HG02970 (cell line): ENCODE data around the gene ST8SIA5.

Experiments
- ATAC-seq: cut with Tn5 transposase; IDR thresholded peaks from one replicate; pipeline ENCODE4 v1.9.1; 2021; ENCODE audit warnings: mild to moderate bottlenecking, moderate library complexity, moderate number of reproducible peaks; ENCODE audit not compliant: unreplicated experiment, low FRiP score

The ST8SIA5 gene

DNA sequence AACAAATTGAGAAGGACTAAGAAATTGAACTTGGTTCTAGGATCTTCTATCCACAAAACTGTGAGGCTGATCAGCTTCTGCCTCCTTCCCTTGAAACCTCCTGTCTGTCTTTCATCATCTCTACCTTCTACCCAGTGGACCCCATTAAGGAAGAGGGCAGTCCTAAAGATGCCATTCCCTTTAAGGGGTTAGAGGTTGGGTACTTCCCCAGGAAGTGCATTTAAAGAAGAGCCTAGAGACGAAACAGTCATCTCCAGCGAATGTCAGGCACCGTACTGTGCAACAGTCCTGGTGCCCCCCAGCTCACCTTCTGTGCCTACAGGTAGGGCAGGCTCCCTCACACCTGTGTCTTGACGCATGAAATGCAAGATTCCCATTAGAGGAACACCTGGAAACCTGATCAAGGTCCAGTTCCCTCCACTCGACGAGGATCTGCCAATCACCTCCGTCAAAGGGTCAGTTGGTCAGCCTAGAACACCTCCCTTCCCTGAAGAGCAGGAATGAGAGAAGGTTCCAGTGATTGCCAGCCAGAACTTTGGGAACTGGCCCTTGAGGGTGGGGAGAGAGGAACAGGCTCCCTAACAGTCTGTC, 120.7 kb downstream of the ST8SIA5 start:
- ATAC-seq, result no peak

DNA sequence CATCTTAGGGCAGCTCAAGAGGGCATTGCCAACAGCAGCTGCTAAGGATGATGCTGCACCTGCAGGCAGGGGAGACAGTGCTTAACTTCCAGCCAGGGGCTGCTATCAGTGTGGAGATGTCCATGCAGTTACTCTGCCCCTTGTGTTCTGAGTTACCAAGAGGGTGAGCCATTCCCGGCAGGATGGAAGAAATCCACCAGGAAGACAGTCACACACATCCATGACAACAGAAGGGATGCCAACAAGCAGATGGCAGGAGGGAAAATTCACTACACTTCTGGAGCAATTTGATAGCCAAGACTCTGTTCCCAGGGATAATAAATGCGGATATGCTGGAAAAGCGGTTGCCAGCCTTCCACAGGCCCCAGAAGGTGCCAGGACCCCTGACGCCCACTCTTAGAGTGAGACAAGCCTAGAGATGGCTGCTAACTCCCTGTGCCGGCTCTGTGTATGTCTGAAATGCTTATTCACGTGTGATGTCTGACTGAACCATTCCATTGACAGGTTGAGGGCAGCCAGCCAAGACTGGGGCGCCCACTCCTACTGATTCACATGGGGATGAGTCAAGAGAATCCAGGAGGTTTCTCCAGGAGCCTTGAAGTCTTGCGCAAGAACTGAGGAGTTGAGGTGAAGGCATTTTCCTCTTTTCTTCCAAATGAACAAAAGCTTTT, 124.3 kb downstream of the ST8SIA5 start:
- no peak for ATAC-seq

DNA sequence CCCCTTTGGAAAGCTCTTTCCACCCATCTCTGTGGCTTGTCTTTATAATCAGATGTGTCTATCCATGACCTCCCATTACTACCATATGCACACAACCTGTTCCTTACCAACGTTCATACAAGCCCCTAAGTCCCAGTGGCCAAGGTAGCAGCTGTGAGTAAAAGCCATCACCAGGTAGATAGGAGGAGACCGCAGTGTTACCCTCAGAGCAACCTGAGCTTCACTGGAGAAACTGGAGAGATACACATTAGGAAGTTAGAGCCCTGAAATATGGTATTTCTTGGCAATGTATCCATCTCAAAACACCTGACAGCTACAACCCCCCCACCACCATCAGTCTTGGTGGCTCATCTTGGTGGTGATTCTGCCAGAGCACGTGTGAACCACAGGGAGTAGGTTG, 125.9 kb downstream of the ST8SIA5 start:
- ATAC-seq, result no peak

DNA sequence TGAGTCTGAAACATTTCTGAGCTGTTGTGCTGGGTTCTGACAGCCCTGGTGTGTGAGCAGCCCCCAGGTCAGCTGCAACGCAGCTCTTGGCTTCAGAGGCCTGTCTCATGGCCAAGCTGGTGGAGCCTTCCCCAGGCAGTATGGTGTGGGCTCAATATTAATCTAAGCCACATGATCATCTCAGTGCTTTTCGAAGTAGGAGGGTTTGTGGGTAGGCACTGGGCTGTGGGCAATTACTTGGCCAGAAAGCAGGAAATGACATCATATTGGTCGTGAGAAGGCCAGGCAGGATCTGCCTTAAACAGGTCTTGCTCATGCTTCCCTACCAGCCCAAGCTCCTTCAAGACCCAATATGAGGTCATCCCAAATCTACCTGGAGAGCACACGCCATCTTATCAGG, 126.7 kb downstream of the ST8SIA5 start:
- no peak for ATAC-seq

DNA sequence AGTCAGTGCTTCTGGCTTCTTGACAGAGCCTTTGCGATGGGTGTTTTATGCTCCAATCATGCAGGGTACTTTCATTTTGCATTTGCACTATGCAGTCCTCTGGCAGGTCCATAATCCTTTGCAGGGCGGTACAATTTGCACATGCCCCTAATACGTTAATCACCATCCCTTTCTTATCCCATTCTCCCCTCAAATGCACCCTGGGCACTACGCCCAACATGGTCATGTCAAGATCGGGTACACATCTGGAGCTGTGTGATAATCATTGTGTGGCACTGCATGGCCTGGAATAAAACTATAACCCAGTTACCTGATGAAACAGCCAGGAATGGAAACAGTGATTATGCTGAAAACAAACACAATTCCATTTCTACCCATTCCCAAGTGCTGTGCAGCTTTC, 127.5 kb downstream of the ST8SIA5 start:
- ATAC-seq, result no peak

DNA sequence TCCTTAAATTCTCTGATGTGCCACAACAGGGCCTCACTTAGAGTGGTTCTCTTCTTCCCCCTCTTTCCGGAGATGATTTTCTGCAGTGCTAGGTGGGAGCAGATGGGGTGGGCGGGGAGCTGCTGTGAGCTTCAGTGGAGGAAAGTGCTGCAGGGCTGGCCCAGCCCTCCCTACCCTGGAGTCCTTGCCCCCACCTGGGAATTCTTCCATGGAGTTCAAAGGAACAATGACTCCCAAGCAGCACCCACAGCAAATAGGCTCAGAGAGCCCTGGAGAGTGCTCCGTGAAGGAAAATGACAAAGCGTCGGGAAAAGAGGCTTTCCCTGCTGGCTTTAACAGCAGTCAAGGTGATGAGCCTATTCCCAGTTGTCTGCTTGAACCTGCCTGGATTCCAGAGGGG, 128.6 kb downstream of the ST8SIA5 start:
- no peak for ATAC-seq

DNA sequence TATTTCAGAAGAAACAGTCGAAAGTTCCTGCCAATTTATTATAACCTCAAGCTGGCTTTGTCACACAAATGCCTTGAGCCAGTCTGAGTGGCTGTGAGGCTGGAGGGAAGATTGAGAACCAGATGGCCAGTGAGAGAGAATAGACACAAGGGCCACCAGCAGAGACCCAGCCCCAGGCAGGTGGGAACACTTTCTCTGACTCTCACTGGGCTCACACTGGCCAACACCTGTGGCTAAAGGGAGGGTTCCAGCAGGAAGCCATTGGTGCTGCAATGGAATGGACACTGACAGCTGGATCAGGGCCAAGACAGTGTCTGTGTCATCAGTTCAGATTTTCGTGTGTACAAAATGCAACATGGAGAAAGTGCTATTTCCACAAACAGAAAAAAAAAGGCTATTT, 129.7 kb downstream of the ST8SIA5 start:
- no peak for ATAC-seq

DNA sequence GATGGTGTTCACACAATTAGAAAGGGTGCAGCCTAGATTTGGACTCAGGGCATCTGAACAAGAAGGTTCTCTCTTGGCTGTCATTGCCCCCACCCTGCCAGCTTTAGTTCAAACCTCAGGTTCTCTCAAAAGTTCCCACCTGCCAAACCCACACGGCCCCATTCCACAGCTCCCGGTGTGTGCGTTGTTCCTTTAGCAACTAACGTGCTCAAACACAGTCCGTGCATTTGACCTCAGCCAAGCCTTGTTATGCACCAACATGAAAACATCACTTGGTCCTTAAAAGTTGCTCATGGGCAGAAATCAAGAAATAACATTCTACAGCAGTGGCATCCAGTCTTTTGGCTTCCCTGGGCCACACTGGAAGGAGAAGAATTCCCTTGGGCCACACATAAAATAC, 131.8 kb downstream of the ST8SIA5 start:
- ATAC-seq, result no peak

DNA sequence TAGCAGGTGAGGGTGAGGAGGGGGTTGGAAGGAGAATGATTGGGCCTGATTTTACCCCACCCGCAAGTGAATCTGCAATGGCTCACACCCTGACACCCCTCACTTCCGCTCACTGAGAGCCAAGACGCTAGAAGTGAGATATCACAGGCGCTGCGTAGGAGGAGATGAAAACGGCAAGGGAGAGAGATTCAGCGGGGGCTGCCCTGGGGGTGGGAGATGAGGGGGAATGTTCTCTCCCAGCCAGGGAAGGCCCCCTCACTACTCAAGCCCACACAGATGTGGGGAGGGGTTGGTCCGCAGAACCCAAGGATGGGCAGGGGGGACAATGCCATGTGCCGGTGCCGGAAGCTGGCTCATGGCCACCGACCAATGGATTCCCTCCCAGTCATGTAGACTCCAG, 132.7 kb downstream of the ST8SIA5 start:
- no peak for ATAC-seq

DNA sequence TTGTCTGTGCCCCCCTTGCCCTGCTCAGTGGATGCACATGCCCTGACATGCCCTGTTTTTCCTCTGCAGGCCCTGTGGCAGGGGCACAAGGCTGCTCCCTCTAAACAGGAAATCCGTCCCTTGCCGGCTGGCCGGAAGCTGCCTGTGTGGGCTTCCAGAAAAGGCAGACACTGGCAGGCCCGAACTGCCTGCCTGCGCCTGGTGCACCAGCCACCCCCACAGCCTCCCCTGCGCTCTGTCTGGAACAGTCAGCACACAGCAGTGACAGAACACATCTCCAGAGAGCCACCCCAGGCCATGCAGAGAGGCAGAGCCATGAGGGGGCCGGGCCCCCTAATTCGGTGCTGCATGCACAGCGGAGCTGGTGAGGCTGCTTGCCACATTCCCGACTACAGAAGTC, 133.3 kb downstream of the ST8SIA5 start:
- ATAC-seq, result no peak

DNA sequence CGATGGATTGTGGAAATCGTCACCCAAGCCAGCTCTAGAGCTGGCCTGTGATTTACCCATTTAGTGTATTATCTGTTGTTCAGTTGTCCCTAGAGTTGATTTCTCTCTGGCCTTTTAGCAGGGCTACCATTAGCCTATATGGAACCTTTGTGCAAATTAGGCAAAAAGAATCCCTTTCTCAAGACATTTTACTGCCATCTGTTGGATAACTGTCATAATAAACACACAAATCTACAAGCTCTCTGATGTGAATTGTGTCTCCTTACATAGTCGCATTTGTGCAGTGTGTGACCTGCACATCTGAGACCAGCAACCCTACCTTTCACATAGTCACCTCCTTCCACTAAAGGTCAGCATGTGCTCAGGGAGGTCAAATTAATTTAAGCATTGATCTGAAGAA, 133.9 kb downstream of the ST8SIA5 start:
- no peak for ATAC-seq

DNA sequence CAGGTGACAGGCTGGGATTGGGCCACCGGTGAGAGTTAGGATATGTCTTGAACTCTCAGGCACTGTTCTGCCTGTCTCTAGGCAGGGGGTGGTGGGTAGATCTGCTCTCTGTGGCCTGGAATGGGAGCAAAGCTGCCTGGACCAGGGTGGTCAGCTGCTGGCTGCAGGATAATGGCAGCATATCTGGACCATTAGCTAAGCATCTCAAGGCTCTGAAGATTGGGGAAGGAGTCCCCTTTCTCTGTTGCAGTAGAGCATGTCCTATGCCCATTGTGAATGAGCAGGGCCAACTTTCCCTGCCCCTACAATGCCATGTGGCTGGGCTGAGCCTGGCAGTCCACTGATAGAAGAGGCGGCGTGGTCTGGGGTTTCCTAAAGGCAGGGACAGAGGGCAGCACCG, 134.4 kb downstream of the ST8SIA5 start:
- ATAC-seq, result no peak

DNA sequence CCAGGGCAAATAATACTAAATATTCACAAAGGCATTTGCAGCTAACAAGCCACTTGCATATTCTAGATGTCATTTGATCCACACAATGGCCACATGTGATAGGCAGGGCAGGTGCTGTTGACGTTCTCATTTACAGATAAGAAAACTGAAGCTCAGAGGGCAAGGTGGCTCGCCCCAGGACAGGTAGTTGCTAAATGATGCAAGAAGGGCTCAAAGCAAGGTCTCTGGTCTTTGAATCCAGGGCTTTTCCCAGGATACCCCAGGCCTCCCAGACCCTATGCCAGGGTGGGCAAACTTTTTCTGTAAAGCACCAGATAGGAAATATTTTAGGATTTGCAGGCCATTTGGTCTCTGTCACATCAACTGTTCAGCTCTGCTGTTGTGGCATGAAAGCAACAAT, 135.0 kb downstream of the ST8SIA5 start:
- no peak for ATAC-seq

DNA sequence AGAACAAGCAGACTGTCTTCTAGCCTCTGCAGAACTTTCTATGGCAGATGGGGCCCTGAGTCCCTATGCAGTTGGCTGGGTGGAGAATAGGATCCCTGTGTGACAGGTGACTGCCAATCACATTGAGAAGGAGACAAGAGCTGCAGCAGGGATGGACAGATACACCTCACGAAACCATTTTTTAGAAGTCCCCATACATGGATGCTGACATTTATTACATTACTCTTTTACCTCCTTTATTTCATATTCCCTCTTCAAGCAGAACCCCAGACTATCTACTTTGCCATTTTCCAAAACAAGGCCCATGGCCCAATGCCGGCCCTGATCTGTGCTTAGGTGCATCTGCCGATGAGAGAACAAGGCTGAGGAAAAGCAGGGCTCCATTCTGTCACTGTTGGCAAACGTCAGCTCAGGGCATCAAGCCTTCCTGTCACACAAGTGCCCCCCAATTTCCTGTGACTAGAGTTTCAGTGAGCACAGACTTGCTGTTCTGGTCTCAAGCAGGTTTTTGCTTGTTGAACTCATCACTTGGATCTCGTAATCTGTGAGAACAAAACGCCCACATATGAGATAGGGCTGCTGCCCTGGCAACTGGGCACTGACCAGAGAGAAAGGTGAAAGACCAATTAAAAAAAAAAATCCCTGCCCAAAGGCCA, 135.6 kb downstream of the ST8SIA5 start:
- no peak for ATAC-seq

DNA sequence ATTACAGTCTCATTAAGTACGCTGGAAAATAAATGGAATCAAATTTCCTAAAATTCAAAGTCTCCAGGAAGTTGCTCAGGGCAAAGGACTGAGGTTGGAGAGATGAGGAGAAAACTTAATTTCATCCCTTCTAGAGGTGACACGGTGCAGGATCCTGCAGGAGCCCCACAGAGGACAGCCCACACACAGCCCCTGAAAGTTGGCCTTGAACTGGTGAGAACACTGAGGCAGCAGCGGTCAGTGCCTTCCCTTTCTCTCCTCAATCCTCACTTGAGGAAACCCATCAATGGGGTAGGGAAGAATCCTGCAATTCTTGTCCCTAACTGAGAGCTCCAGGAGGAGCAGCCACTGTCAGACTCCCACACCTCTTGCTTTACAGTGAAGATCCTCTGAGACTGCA, 137.3 kb downstream of the ST8SIA5 start:
- no peak for ATAC-seq
